HG03575 (cell line): ENCODE measurements around the gene ZNF597.

Experiments used
- ATAC-seq: cut with Tn5 transposase; IDR thresholded peaks from one replicate; pipeline ENCODE4 v1.9.1; 2021; ENCODE audit not compliant: unreplicated experiment, insufficient number of reproducible peaks, low FRiP score; ENCODE audit errors: extremely low read depth

Gene ZNF597

GRCh38 chr16:3383045-3383448 lies 60.3 kb downstream of the ZNF597 start:
- no peak for ATAC-seq
